ENCODE results near the gene TMEM219.

GRCh38 chr16:29972500-29972899, 10.6 kb downstream of the TMEM219 start:
- TF ChIP-seq ZNF580 (tag by site-specific recombination; IDR thresholded peaks at IDR 0.05): no peak
- TF ChIP-seq, protein P1, sequence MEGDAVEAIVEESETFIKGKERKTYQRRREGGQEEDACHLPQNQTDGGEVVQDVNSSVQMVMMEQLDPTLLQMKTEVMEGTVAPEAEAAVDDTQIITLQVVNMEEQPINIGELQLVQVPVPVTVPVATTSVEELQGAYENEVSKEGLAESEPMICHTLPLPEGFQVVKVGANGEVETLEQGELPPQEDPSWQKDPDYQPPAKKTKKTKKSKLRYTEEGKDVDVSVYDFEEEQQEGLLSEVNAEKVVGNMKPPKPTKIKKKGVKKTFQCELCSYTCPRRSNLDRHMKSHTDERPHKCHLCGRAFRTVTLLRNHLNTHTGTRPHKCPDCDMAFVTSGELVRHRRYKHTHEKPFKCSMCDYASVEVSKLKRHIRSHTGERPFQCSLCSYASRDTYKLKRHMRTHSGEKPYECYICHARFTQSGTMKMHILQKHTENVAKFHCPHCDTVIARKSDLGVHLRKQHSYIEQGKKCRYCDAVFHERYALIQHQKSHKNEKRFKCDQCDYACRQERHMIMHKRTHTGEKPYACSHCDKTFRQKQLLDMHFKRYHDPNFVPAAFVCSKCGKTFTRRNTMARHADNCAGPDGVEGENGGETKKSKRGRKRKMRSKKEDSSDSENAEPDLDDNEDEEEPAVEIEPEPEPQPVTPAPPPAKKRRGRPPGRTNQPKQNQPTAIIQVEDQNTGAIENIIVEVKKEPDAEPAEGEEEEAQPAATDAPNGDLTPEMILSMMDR (tag by site-specific recombination; IDR thresholded peaks at IDR 0.05): no peak
- TF ChIP-seq ZNF175 (tag by site-specific recombination; IDR thresholded peaks at IDR 0.05): no peak

All from HEK293 (cell line).